ENCODE data around the gene IL4I1.
A peak's percentile ranks its signal among the peaks of the same experiment; 100 is the strongest.
"Not testable (repeated sequence)": the region's sequence is repeated elsewhere in the genome, so short reads cannot be mapped to it uniquely, and the experiment has no call there.

The IL4I1 gene

GRCh38 chr19:49896863-49897621, at the start of gene IL4I1:
Gene IL4I1, minus strand, starts transcription at chr19:49896887. Its CDS starts 727 bp downstream, at chr19:49896160.
- H3K9ac ChIP-seq (ENCODE audit: low read length), result no peak within 1 kb of the TSS
- no peaks in the 10 kb centered on the region for H3K27me3 ChIP-seq (ENCODE audit: control insufficient read depth, insufficient read depth, low read length)
- no peaks in the 10 kb centered on the region for H3K9me3 ChIP-seq (ENCODE audit: control insufficient read depth, low read depth, low read length)
- H3K27ac ChIP-seq (ENCODE audit: low read length), result no peak within 1 kb of the TSS
- no peaks in the 10 kb centered on the region for H3K4me1 ChIP-seq (ENCODE audit: control insufficient read depth, low read depth, low read length)
- H3K36me3 ChIP-seq (ENCODE audit: control insufficient read depth, low read depth, low read length), result no peaks in the 10 kb centered on the region
- no peak within 1 kb of the TSS for H3K4me3 ChIP-seq (ENCODE audit: low read length)

- Histone ChIP-seq H3K9ac (ENCODE audit: low read length) (no peak overlapping the region), H3K4me3 (ENCODE audit: low read length) (no peak overlapping the region), H3K27me3 (ENCODE audit: control insufficient read depth, insufficient read depth, low read length) (no peaks in the 10 kb centered on the region), H3K36me3 (ENCODE audit: control insufficient read depth, low read depth, low read length) (no peaks in the 10 kb centered on the region), H3K4me1 (ENCODE audit: control insufficient read depth, low read depth, low read length) (no peaks in the 10 kb centered on the region), H3K27ac (ENCODE audit: low read length) (no peak overlapping the region), H3K9me3 (ENCODE audit: control insufficient read depth, low read depth, low read length) (no peaks in the 10 kb centered on the region)
Observed at GRCh38 chr19:49946415-49946814, 49.7 kb upstream of the IL4I1 start.

- not testable (repeated sequence) for H3K27me3 ChIP-seq (ENCODE audit: control insufficient read depth, insufficient read depth, low read length); H3K9me3 ChIP-seq (ENCODE audit: control insufficient read depth, low read depth, low read length); H3K27ac ChIP-seq (ENCODE audit: low read length); H3K9ac ChIP-seq (ENCODE audit: low read length); H3K4me3 ChIP-seq (ENCODE audit: low read length); H3K4me1 ChIP-seq (ENCODE audit: control insufficient read depth, low read depth, low read length); H3K36me3 ChIP-seq (ENCODE audit: control insufficient read depth, low read depth, low read length)
Observed at GRCh38 chr19:49944567-49944966, 47.9 kb upstream of the IL4I1 start.

GRCh38 chr19:49940482-49940791, 43.8 kb upstream of the IL4I1 start:
- no peak overlapping the region for H3K27ac ChIP-seq (ENCODE audit: low read length)
- no peak overlapping the region for H3K9ac ChIP-seq (ENCODE audit: low read length)
- H3K27me3 ChIP-seq (ENCODE audit: control insufficient read depth, insufficient read depth, low read length), result no peaks in the 10 kb centered on the region
- no peaks in the 10 kb centered on the region for H3K36me3 ChIP-seq (ENCODE audit: control insufficient read depth, low read depth, low read length)
- no peaks in the 10 kb centered on the region for H3K9me3 ChIP-seq (ENCODE audit: control insufficient read depth, low read depth, low read length)
- no peak overlapping the region for H3K4me3 ChIP-seq (ENCODE audit: low read length)
- H3K4me1 ChIP-seq (ENCODE audit: control insufficient read depth, low read depth, low read length), result no peaks in the 10 kb centered on the region

GRCh38 chr19:49939721-49940481, 43.2 kb upstream of the IL4I1 start:
- Histone ChIP-seq H3K27me3 (ENCODE audit: control insufficient read depth, insufficient read depth, low read length) (no peaks in the 10 kb centered on the region), H3K9me3 (ENCODE audit: control insufficient read depth, low read depth, low read length) (no peaks in the 10 kb centered on the region), H3K9ac (ENCODE audit: low read length) (no peak overlapping the region), H3K36me3 (ENCODE audit: control insufficient read depth, low read depth, low read length) (no peaks in the 10 kb centered on the region), H3K27ac (ENCODE audit: low read length) (no peak overlapping the region), H3K4me1 (ENCODE audit: control insufficient read depth, low read depth, low read length) (no peaks in the 10 kb centered on the region), H3K4me3 (ENCODE audit: low read length) (no peak overlapping the region)

GRCh38 chr19:49938662-49939061, 42.0 kb upstream of the IL4I1 start:
- Histone ChIP-seq H3K4me3 (ENCODE audit: low read length) (no peak overlapping the region), H3K4me1 (ENCODE audit: control insufficient read depth, low read depth, low read length) (no peaks in the 10 kb centered on the region), H3K36me3 (ENCODE audit: control insufficient read depth, low read depth, low read length) (no peaks in the 10 kb centered on the region), H3K9ac (ENCODE audit: low read length) (no peak overlapping the region), H3K9me3 (ENCODE audit: control insufficient read depth, low read depth, low read length) (no peaks in the 10 kb centered on the region), H3K27ac (ENCODE audit: low read length) (no peak overlapping the region), H3K27me3 (ENCODE audit: control insufficient read depth, insufficient read depth, low read length) (no peaks in the 10 kb centered on the region)

- Histone ChIP-seq H3K27me3 (ENCODE audit: control insufficient read depth, insufficient read depth, low read length) (no peaks in the 10 kb centered on the region), H3K4me3 (ENCODE audit: low read length) (peak overlapping the region; percentile 38), H3K27ac (ENCODE audit: low read length) (no peak overlapping the region), H3K36me3 (ENCODE audit: control insufficient read depth, low read depth, low read length) (no peaks in the 10 kb centered on the region), H3K4me1 (ENCODE audit: control insufficient read depth, low read depth, low read length) (no peaks in the 10 kb centered on the region), H3K9ac (ENCODE audit: low read length) (no peak overlapping the region), H3K9me3 (ENCODE audit: control insufficient read depth, low read depth, low read length) (no peaks in the 10 kb centered on the region)
Observed at GRCh38 chr19:49937750-49938381, 41.2 kb upstream of the IL4I1 start.

- Histone ChIP-seq H3K9ac (ENCODE audit: low read length) (no peak overlapping the region), H3K4me3 (ENCODE audit: low read length) (no peak overlapping the region), H3K27me3 (ENCODE audit: control insufficient read depth, insufficient read depth, low read length) (no peaks in the 10 kb centered on the region), H3K9me3 (ENCODE audit: control insufficient read depth, low read depth, low read length) (no peaks in the 10 kb centered on the region), H3K36me3 (ENCODE audit: control insufficient read depth, low read depth, low read length) (no peaks in the 10 kb centered on the region), H3K27ac (ENCODE audit: low read length) (no peak overlapping the region), H3K4me1 (ENCODE audit: control insufficient read depth, low read depth, low read length) (no peaks in the 10 kb centered on the region)
Observed at GRCh38 chr19:49936549-49936948, 39.9 kb upstream of the IL4I1 start.

GRCh38 chr19:49933643-49934042, 37.0 kb upstream of the IL4I1 start:
- Histone ChIP-seq H3K9me3 (ENCODE audit: control insufficient read depth, low read depth, low read length) (no peaks in the 10 kb centered on the region), H3K27ac (ENCODE audit: low read length) (no peak overlapping the region), H3K4me1 (ENCODE audit: control insufficient read depth, low read depth, low read length) (no peaks in the 10 kb centered on the region), H3K27me3 (ENCODE audit: control insufficient read depth, insufficient read depth, low read length) (no peaks in the 10 kb centered on the region), H3K36me3 (ENCODE audit: control insufficient read depth, low read depth, low read length) (no peaks in the 10 kb centered on the region), H3K4me3 (ENCODE audit: low read length) (no peak overlapping the region), H3K9ac (ENCODE audit: low read length) (no peak overlapping the region)

- Histone ChIP-seq H3K27me3 (ENCODE audit: control insufficient read depth, insufficient read depth, low read length) (no peaks in the 10 kb centered on the region), H3K9me3 (ENCODE audit: control insufficient read depth, low read depth, low read length) (no peaks in the 10 kb centered on the region), H3K9ac (ENCODE audit: low read length) (no peak overlapping the region), H3K27ac (ENCODE audit: low read length) (no peak overlapping the region), H3K4me3 (ENCODE audit: low read length) (no peak overlapping the region), H3K36me3 (ENCODE audit: control insufficient read depth, low read depth, low read length) (peaks cover under 1% of the 10 kb centered on the region), H3K4me1 (ENCODE audit: control insufficient read depth, low read depth, low read length) (peaks cover 2% of the 10 kb centered on the region)
Observed at GRCh38 chr19:49932731-49933131, 36.0 kb upstream of the IL4I1 start.

GRCh38 chr19:49932041-49932451, 35.4 kb upstream of the IL4I1 start:
- Histone ChIP-seq H3K4me3 (ENCODE audit: low read length) (no peak overlapping the region), H3K27ac (ENCODE audit: low read length) (no peak overlapping the region), H3K9me3 (ENCODE audit: control insufficient read depth, low read depth, low read length) (no peaks in the 10 kb centered on the region), H3K4me1 (ENCODE audit: control insufficient read depth, low read depth, low read length) (peaks cover 6% of the 10 kb centered on the region), H3K27me3 (ENCODE audit: control insufficient read depth, insufficient read depth, low read length) (no peaks in the 10 kb centered on the region), H3K9ac (ENCODE audit: low read length) (no peak overlapping the region), H3K36me3 (ENCODE audit: control insufficient read depth, low read depth, low read length) (peaks cover 7% of the 10 kb centered on the region)

Measured in iPS-18a (cell line).